Adrenal gland (tissue), 5 donors: ENCODE results near the gene MYRFL.

ENCODE experiments used
- POLR2A ChIP-seq, 2 donors: fragments of 450-650 bp; IDR thresholded peaks; one replicate each; pipeline ENCODE4 v1.6.1; 2017; ENCODE audit warnings: antibody characterized with exemption in 2 of 2, mild to moderate bottlenecking in 2 of 2, moderate library complexity in 1 of 2
- TF ChIP-seq, protein P1 (sequence below), 6 experiments: fragments of 450-650 bp in 4 of 6; fragments of 200-600 bp in 2 of 6; sonication (generic) in 1 of 6; IDR thresholded peaks; 1 replicate in 5 of 6; 2 replicates in 1 of 6; pipeline versions ENCODE4 v1.5.1 to v1.8.0; 2016 to 2021; ENCODE audit warnings: antibody characterized with exemption in 6 of 6, mild to moderate bottlenecking in 2 of 6, moderate library complexity in 1 of 6
- donor health status: DM: no; HTN: no; CAD: no.

DNA sequence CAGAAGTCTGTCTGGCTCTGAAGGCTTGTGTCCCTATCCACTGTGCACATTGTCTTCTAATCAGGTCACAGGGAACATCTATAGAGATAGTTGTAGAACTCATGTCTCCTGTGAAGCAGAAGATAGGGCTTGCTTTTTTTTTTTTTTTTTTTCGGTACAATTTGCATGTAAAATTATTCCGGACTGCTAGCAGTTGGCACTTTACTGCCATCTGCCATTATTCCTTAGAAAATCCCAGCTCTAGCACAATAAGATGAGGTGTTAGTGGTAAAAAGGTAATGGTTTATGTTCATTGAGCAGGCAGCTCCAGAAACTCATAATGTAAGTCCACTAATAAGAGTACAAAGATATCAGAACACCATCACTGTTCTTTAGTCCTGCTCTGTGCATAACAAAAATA is 8.7 kb downstream of the MYRFL start:
- TF ChIP-seq, protein P1, sequence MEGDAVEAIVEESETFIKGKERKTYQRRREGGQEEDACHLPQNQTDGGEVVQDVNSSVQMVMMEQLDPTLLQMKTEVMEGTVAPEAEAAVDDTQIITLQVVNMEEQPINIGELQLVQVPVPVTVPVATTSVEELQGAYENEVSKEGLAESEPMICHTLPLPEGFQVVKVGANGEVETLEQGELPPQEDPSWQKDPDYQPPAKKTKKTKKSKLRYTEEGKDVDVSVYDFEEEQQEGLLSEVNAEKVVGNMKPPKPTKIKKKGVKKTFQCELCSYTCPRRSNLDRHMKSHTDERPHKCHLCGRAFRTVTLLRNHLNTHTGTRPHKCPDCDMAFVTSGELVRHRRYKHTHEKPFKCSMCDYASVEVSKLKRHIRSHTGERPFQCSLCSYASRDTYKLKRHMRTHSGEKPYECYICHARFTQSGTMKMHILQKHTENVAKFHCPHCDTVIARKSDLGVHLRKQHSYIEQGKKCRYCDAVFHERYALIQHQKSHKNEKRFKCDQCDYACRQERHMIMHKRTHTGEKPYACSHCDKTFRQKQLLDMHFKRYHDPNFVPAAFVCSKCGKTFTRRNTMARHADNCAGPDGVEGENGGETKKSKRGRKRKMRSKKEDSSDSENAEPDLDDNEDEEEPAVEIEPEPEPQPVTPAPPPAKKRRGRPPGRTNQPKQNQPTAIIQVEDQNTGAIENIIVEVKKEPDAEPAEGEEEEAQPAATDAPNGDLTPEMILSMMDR (IDR thresholded peaks at IDR 0.05): no peak
- no peak for TF ChIP-seq POLR2A (IDR thresholded peaks at IDR 0.05)
